ENCODE data around the gene IGF2BP2. TPM values are rescaled to one million over a fixed set of nuclear protein-coding genes. Genes with fewer than 3 reads are reported as not detected.

Gene IGF2BP2
- total RNA-seq, 1 donor from 2014 or later, result 17.9 TPM

GRCh38 chr3:185714085-185714484 is 110.8 kb downstream of the IGF2BP2 start:
- no peak for TF ChIP-seq CTCF (IDR thresholded peaks at IDR 0.05; ENCODE audit: borderline replicate concordance)
- peaks cover 20% of the 10 kb centered on the region for H3K4me1 ChIP-seq
- intact Hi-C loops (cut with micrococcal nuclease), result no loop called here

GRCh38 chr3:185713015-185713414 is 111.8 kb downstream of the IGF2BP2 start:
- Histone ChIP-seq H3K27me3 (ENCODE audit: low read depth) (no peaks in the 10 kb centered on the region), H3K27ac (replicated peaks) (no peak overlapping the region), H3K4me3 (no peak overlapping the region), H3K36me3 (no peaks in the 10 kb centered on the region), H3K9me3 (replicated peaks) (no peaks in the 10 kb centered on the region), H3K4me1 (peaks cover 24% of the 10 kb centered on the region)
- no peak for TF ChIP-seq CTCF (IDR thresholded peaks at IDR 0.05; ENCODE audit: borderline replicate concordance)
- intact Hi-C loops (cut with micrococcal nuclease), result no loop called here
- DNase-seq, result no peak

More at GRCh38 chr3:185714085-185714484, 110.8 kb downstream of the IGF2BP2 start:
- Histone ChIP-seq H3K36me3 (no peaks in the 10 kb centered on the region), H3K27me3 (ENCODE audit: low read depth) (no peaks in the 10 kb centered on the region), H3K4me3 (no peak overlapping the region), H3K9me3 (replicated peaks) (no peaks in the 10 kb centered on the region), H3K27ac (replicated peaks) (no peak overlapping the region)
- no peak for DNase-seq

GRCh38 chr3:185712337-185712736 is 112.5 kb downstream of the IGF2BP2 start:
- Histone ChIP-seq H3K4me3 (no peak overlapping the region), H3K4me1 (peaks cover 18% of the 10 kb centered on the region), H3K27ac (replicated peaks) (no peak overlapping the region), H3K27me3 (ENCODE audit: low read depth) (no peaks in the 10 kb centered on the region), H3K9me3 (replicated peaks) (no peaks in the 10 kb centered on the region), H3K36me3 (no peaks in the 10 kb centered on the region)
- no peak for DNase-seq
- intact Hi-C loops (cut with micrococcal nuclease), result no loop called here
- no peak for TF ChIP-seq CTCF (IDR thresholded peaks at IDR 0.05; ENCODE audit: borderline replicate concordance)

- no peak for DNase-seq
- no peak for TF ChIP-seq CTCF (IDR thresholded peaks at IDR 0.05; ENCODE audit: borderline replicate concordance)
- no peak overlapping the region for H3K27ac ChIP-seq (replicated peaks)
- H3K36me3 ChIP-seq, result no peaks in the 10 kb centered on the region
- peaks cover 13% of the 10 kb centered on the region for H3K4me1 ChIP-seq
- H3K27me3 ChIP-seq (ENCODE audit: low read depth), result no peaks in the 10 kb centered on the region
- intact Hi-C loops (cut with micrococcal nuclease), result no loop called here
- no peaks in the 10 kb centered on the region for H3K9me3 ChIP-seq (replicated peaks)
- H3K4me3 ChIP-seq, result no peak overlapping the region
Measured at GRCh38 chr3:185711255-185711870, 113.5 kb downstream of the IGF2BP2 start.

GRCh38 chr3:185709251-185709955 is 115.4 kb downstream of the IGF2BP2 start:
- H3K27me3 ChIP-seq (ENCODE audit: low read depth), result no peaks in the 10 kb centered on the region
- DNase-seq, result no peak
- H3K9me3 ChIP-seq (replicated peaks), result no peaks in the 10 kb centered on the region
- H3K27ac ChIP-seq (replicated peaks), result no peak overlapping the region
- peaks cover 7% of the 10 kb centered on the region for H3K4me1 ChIP-seq
- TF ChIP-seq CTCF (IDR thresholded peaks at IDR 0.05; ENCODE audit: borderline replicate concordance), result no peak
- H3K36me3 ChIP-seq, result no peaks in the 10 kb centered on the region
- intact Hi-C loops (cut with micrococcal nuclease), result no loop called here
- no peak overlapping the region for H3K4me3 ChIP-seq
